NCI-H510A (cell line): Measurements from ENCODE around the gene TSPAN18.
"Not testable (repeated sequence)": the region's sequence is repeated elsewhere in the genome, so short reads cannot be mapped to it uniquely, and the experiment has no call there.

Experiments
- DNase-seq: peaks from one replicate; lab custom pipeline; 2025; lab: John Stamatoyannopoulos, UW

TSPAN18 gene

GRCh38 chr11:44868455-44869421 lies 142.0 kb downstream of the TSPAN18 start:
- DNase-seq = no peak

GRCh38 chr11:44870181-44870580 lies 143.4 kb downstream of the TSPAN18 start:
- no peak for DNase-seq

- no peak for DNase-seq
These were observed 143.9 kb downstream of the TSPAN18 start for GRCh38 chr11:44870615-44871176.

- not testable (repeated sequence) for DNase-seq
These were observed 144.9 kb downstream of the TSPAN18 start for GRCh38 chr11:44871682-44872081.

GRCh38 chr11:44872556-44872955 lies 145.8 kb downstream of the TSPAN18 start:
- DNase-seq = no peak

GRCh38 chr11:44873537-44873936 lies 146.8 kb downstream of the TSPAN18 start:
- no peak for DNase-seq

GRCh38 chr11:44874284-44874683 lies 147.5 kb downstream of the TSPAN18 start:
- DNase-seq = no peak

GRCh38 chr11:44875037-44875436 lies 148.3 kb downstream of the TSPAN18 start:
- no peak for DNase-seq

- DNase-seq = no peak
These were observed 149.5 kb downstream of the TSPAN18 start for GRCh38 chr11:44876194-44876723.

GRCh38 chr11:44876906-44877305 lies 150.1 kb downstream of the TSPAN18 start:
- DNase-seq = no peak

- DNase-seq = no peak
These were observed 151.1 kb downstream of the TSPAN18 start for GRCh38 chr11:44877571-44878497.

- no peak for DNase-seq
These were observed 151.9 kb downstream of the TSPAN18 start for GRCh38 chr11:44878711-44879110.

- DNase-seq = no peak
These were observed 152.7 kb downstream of the TSPAN18 start for GRCh38 chr11:44879432-44879831.

GRCh38 chr11:44880511-44880910 lies 153.7 kb downstream of the TSPAN18 start:
- DNase-seq = no peak

- no peak for DNase-seq
These were observed 154.2 kb downstream of the TSPAN18 start for GRCh38 chr11:44880953-44881352.

- DNase-seq = no peak
These were observed 156.5 kb downstream of the TSPAN18 start for GRCh38 chr11:44883277-44883676.

GRCh38 chr11:44884056-44884455 lies 157.3 kb downstream of the TSPAN18 start:
- DNase-seq = no peak

GRCh38 chr11:44885065-44885810 lies 158.5 kb downstream of the TSPAN18 start:
- no peak for DNase-seq

GRCh38 chr11:44885919-44886789 lies 159.4 kb downstream of the TSPAN18 start:
- no peak for DNase-seq

- DNase-seq = no peak
These were observed 160.0 kb downstream of the TSPAN18 start for GRCh38 chr11:44886790-44887140.
